ENCODE results near the gene PHF2.

DNA sequence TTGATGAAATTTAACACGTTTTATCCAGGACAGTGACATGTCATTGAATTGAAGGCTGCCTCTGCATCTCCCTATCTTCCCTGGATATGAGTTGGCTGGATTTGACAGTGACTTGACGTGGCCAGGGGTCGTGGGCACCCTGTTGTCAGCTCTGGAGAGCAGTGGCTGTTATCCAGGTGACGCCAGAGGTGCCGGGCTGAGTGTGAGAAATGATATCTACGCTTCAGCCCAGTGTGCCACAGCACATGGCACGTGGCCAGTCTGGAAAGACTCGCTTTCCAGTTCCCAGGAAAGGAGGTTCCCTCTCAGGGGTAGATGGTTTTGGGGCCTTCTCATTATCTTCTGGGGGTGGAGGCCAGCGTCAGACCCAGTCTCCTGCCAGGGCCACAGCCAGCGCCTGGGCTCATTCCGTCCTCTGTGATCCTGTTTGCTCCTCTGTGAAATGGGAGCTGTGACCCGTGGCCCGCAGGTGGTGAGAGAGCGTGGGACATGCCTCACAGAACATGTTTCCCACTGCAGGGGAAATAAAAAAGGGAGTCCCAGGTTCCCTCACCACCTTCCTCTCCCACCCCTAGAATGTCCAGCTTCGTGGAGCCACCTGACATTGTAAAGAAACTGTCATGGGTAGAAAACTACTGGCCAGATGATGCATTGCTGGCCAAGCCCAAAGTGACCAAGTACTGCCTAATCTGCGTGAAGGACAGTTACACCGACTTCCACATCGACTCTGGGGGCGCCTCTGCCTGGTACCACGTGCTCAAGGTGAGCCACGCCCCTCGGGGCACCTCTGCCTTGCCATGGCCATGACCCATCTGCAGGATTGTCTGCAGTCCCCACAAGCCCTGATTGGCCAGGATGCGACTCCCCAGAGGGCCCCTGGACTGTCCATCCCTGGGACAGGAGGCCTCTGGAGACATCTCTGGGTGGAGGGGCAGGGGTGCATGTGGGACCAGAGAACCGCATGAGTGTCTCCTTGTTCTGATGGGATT, 76.5 kb downstream of the PHF2 start:
- TF ChIP-seq, protein P1, sequence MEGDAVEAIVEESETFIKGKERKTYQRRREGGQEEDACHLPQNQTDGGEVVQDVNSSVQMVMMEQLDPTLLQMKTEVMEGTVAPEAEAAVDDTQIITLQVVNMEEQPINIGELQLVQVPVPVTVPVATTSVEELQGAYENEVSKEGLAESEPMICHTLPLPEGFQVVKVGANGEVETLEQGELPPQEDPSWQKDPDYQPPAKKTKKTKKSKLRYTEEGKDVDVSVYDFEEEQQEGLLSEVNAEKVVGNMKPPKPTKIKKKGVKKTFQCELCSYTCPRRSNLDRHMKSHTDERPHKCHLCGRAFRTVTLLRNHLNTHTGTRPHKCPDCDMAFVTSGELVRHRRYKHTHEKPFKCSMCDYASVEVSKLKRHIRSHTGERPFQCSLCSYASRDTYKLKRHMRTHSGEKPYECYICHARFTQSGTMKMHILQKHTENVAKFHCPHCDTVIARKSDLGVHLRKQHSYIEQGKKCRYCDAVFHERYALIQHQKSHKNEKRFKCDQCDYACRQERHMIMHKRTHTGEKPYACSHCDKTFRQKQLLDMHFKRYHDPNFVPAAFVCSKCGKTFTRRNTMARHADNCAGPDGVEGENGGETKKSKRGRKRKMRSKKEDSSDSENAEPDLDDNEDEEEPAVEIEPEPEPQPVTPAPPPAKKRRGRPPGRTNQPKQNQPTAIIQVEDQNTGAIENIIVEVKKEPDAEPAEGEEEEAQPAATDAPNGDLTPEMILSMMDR (IDR thresholded peaks at IDR 0.05; ENCODE audit: low read length) = no peak
- TF ChIP-seq EZH2 (optimal IDR thresholded peaks at IDR 0.05; ENCODE audit: low read depth, low read length) = no peak
